ENCODE results near the gene HDAC4.

Gene HDAC4

DNA sequence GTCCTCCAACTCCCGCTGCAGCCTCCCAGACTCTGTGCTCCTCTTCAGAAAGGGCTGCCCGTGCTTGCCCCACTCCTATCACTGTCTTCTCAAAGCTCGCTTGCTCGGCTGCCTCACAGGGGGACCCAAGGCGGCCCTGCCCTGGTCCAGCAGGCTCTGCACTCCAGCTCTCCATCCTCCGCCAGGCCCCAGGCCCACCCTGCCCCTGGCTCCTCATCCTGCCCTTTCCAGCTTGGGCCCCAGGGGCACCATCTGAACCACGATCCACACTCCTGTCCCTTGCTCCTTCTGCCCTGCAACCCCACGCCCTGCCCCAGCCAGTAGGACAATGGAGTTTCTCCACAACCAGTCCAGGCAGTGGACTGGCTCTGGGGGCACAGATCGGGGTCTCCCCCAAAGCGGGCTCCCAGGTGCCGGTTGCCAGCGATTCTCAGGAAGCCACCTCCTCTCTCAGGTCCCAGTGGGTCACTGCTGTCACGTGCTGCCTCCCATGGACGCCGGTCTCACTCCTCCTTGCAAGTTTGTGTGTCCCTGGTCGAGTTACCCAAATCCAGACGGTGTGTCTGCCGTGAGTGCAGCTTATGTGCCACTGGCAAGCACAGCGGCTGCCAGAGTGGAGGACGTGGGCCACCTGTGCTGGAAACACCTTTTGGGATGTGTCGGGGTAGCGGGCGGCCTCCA lies 238.5 kb downstream of the HDAC4 start:
- H3F3A ChIP-seq (ENCODE audit: insufficient read depth): no peaks in the 10 kb centered on the region
- H4K20me1 ChIP-seq (ENCODE audit: low read depth, low read length): no peaks in the 10 kb centered on the region
- no peaks in the 10 kb centered on the region for H3K36me3 ChIP-seq (ENCODE audit: low read length)
- H3K27me3 ChIP-seq (ENCODE audit: low read length): no peaks in the 10 kb centered on the region
- no peaks in the 10 kb centered on the region for H3K9me3 ChIP-seq (ENCODE audit: insufficient read depth, low read length)
- TF ChIP-seq, protein P1, sequence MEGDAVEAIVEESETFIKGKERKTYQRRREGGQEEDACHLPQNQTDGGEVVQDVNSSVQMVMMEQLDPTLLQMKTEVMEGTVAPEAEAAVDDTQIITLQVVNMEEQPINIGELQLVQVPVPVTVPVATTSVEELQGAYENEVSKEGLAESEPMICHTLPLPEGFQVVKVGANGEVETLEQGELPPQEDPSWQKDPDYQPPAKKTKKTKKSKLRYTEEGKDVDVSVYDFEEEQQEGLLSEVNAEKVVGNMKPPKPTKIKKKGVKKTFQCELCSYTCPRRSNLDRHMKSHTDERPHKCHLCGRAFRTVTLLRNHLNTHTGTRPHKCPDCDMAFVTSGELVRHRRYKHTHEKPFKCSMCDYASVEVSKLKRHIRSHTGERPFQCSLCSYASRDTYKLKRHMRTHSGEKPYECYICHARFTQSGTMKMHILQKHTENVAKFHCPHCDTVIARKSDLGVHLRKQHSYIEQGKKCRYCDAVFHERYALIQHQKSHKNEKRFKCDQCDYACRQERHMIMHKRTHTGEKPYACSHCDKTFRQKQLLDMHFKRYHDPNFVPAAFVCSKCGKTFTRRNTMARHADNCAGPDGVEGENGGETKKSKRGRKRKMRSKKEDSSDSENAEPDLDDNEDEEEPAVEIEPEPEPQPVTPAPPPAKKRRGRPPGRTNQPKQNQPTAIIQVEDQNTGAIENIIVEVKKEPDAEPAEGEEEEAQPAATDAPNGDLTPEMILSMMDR (IDR thresholded peaks at IDR 0.05; ENCODE audit: insufficient read depth, low read length, poor library complexity, severe bottlenecking): no peak
- no peak for TF ChIP-seq EZH2phosphoT487 (conservative IDR thresholded peaks at IDR 0.05; ENCODE audit: low read length)
- H3K79me2 ChIP-seq (ENCODE audit: insufficient read depth, low read length): no peaks in the 10 kb centered on the region
- H3K4me2 ChIP-seq (ENCODE audit: low read depth, low read length, poor library complexity, severe bottlenecking): no peak overlapping the region
- H2AFZ ChIP-seq (ENCODE audit: low read depth, low read length, severe bottlenecking): no peak overlapping the region
- H3K9ac ChIP-seq (ENCODE audit: low read length): no peak overlapping the region
- no peak overlapping the region for H3K27ac ChIP-seq (ENCODE audit: low read depth, low read length)
- H3K4me3 ChIP-seq (ENCODE audit: insufficient read depth, low read length, poor library complexity, severe bottlenecking): no peak overlapping the region
- no peaks in the 10 kb centered on the region for H3K9me2 ChIP-seq (replicated peaks; ENCODE audit: insufficient read depth, low read length)

DNA sequence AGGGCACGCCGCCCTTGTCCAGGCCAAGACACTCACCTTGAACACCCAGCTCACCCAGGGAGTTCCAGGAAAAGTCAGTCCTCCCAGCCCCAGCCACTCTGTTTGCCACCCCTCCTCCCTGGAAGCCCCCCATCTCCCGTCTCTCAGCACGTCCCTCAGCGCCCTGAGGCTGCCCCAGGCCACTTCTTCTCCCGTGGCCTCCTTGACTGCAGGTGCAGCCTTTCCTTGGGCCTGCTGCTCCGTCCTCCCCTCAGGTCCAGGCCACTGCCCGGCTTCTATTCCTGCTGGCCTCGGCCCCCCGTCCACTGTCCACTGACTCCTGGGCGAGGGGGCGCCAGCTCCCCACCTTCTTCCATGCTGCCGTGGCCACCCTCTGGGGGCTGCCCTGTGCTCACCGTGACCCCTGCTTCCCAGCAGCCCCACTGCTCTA lies 239.1 kb downstream of the HDAC4 start:
- no peaks in the 10 kb centered on the region for H3K9me3 ChIP-seq (ENCODE audit: insufficient read depth, low read length)
- H3K79me2 ChIP-seq (ENCODE audit: insufficient read depth, low read length): no peaks in the 10 kb centered on the region
- no peaks in the 10 kb centered on the region for H3K9me2 ChIP-seq (replicated peaks; ENCODE audit: insufficient read depth, low read length)
- no peak overlapping the region for H3K9ac ChIP-seq (ENCODE audit: low read length)
- H3K4me3 ChIP-seq (ENCODE audit: insufficient read depth, low read length, poor library complexity, severe bottlenecking): no peak overlapping the region
- H3K27ac ChIP-seq (ENCODE audit: low read depth, low read length): no peak overlapping the region
- H3F3A ChIP-seq (ENCODE audit: insufficient read depth): no peaks in the 10 kb centered on the region
- no peaks in the 10 kb centered on the region for H3K27me3 ChIP-seq (ENCODE audit: low read length)
- no peak overlapping the region for H2AFZ ChIP-seq (ENCODE audit: low read depth, low read length, severe bottlenecking)
- no peaks in the 10 kb centered on the region for H4K20me1 ChIP-seq (ENCODE audit: low read depth, low read length)
- TF ChIP-seq, protein P1 (IDR thresholded peaks at IDR 0.05; ENCODE audit: insufficient read depth, low read length, poor library complexity, severe bottlenecking): no peak
- no peak for TF ChIP-seq EZH2phosphoT487 (conservative IDR thresholded peaks at IDR 0.05; ENCODE audit: low read length)
- no peak overlapping the region for H3K4me2 ChIP-seq (ENCODE audit: low read depth, low read length, poor library complexity, severe bottlenecking)
- no peaks in the 10 kb centered on the region for H3K36me3 ChIP-seq (ENCODE audit: low read length)

DNA sequence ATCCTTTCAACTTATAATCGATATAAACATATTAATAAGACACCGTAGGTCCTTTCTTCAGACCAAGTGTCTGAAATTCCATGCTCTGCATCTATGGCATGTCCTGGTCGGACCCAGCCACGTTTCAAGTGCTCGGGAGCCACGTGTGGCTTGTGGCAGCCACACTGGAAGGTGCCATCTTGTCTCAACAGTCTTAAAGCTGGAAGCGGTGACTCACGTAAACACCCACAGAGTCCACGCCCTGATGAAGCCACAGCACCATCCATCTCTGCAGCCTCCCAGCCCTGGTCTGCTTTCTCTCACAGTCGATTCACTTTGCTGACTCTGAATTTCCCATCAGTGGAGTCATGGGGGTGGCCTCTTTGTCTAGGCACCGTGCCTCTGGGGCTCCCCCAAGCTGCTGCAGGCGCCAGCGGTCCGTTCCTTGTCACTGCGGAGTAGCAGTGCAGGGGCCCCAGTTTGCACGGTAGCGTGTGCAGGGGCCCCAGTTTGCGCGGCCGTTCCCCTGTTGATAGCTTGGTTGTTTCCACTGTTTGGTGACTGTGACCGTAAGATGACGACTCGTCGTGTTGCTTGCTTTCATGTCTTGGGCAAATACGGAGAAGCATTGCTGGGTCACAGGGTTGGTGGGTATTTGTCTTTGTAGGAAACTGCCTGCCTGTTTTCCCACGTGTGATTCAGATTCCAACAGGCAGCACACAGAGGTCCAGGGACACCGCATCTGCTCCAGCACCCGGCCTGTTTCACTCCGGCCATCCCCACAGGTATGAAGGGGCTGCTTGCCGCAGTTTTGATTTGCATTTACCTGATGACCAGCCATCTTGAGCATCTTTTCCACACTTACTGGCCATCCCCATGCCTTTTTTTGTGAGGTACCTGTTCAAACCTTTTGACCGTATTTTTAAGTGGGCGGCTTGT lies 240.3 kb downstream of the HDAC4 start:
- Histone ChIP-seq H3K9me2 (replicated peaks; ENCODE audit: insufficient read depth, low read length) (no peaks in the 10 kb centered on the region), H3K9ac (ENCODE audit: low read length) (no peak overlapping the region), H3K27ac (ENCODE audit: low read depth, low read length) (no peak overlapping the region), H4K20me1 (ENCODE audit: low read depth, low read length) (no peaks in the 10 kb centered on the region), H2AFZ (ENCODE audit: low read depth, low read length, severe bottlenecking) (no peak overlapping the region), H3K4me3 (ENCODE audit: insufficient read depth, low read length, poor library complexity, severe bottlenecking) (no peak overlapping the region), H3K4me2 (ENCODE audit: low read depth, low read length, poor library complexity, severe bottlenecking) (no peak overlapping the region), H3F3A (ENCODE audit: insufficient read depth) (no peaks in the 10 kb centered on the region), H3K36me3 (ENCODE audit: low read length) (no peaks in the 10 kb centered on the region), H3K9me3 (ENCODE audit: insufficient read depth, low read length) (no peaks in the 10 kb centered on the region), H3K79me2 (ENCODE audit: insufficient read depth, low read length) (no peaks in the 10 kb centered on the region), H3K27me3 (ENCODE audit: low read length) (no peaks in the 10 kb centered on the region)
- TF ChIP-seq, protein P1 (IDR thresholded peaks at IDR 0.05; ENCODE audit: insufficient read depth, low read length, poor library complexity, severe bottlenecking): no peak
- TF ChIP-seq EZH2phosphoT487 (conservative IDR thresholded peaks at IDR 0.05; ENCODE audit: low read length): no peak
